SU-DHL-6 (cell line): ENCODE results near the gene MPZL3.

Source experiments
- H2AFZ ChIP-seq: fragments of 200-600 bp; sonication (generic); 2 replicates; pipeline ENCODE4 v1.6.1; 2014; ENCODE audit warnings: low read depth, mild to moderate bottlenecking, moderate library complexity, mixed read lengths, antibody characterized with exemption, low read length; ENCODE audit not compliant: severe bottlenecking
- H3F3A ChIP-seq: fragments of 200-600 bp; shearing (Covaris generic); 2 replicates; pipeline ENCODE4 v1.6.0; 2016; ENCODE audit warnings: antibody characterized with exemption, mild to moderate bottlenecking; ENCODE audit not compliant: insufficient read depth
- H3K27ac ChIP-seq: fragments of 200-600 bp; sonication (generic); 2 replicates; pipeline ENCODE4 v1.5.1; 2016; ENCODE audit warnings: low read depth, mild to moderate bottlenecking, low read length, moderate library complexity, mixed read lengths
- H3K27me3 ChIP-seq: fragments of 200-600 bp; sonication (generic), shearing (Covaris generic); 2 replicates; pipeline ENCODE4 v1.6.0; 2014; ENCODE audit warnings: mild to moderate bottlenecking, low read length
- H3K36me3 ChIP-seq: fragments of 200-600 bp; sonication (generic); 2 replicates; pipeline ENCODE4 v1.6.1; 2014; ENCODE audit warnings: mild to moderate bottlenecking, low read length, mixed read lengths
- H3K4me2 ChIP-seq: fragments of 300-600, 200-600 bp; shearing (Covaris generic), sonication (generic); 2 replicates; pipeline ENCODE4 v1.6.0; 2014; ENCODE audit warnings: low read length, low read depth, mild to moderate bottlenecking; ENCODE audit not compliant: poor library complexity, severe bottlenecking
- H3K4me3 ChIP-seq: fragments of 200-600 bp; sonication (generic); 2 replicates; pipeline ENCODE4 v1.5.1; 2014; ENCODE audit warnings: antibody characterized with exemption, low read length, mild to moderate bottlenecking, mixed read lengths; ENCODE audit not compliant: insufficient read depth, poor library complexity, severe bottlenecking
- H3K79me2 ChIP-seq: fragments of 200-600 bp; sonication (generic); 2 replicates; pipeline ENCODE4 v1.6.1; 2014; ENCODE audit warnings: mild to moderate bottlenecking, low read length, moderate library complexity; ENCODE audit not compliant: insufficient read depth
- H3K9ac ChIP-seq: fragments of 200-600 bp; sonication (generic); 2 replicates; pipeline ENCODE4 v1.7.0; 2014; ENCODE audit warnings: mild to moderate bottlenecking, low read length
- H3K9me2 ChIP-seq: fragments of 200-600 bp; sonication (generic); replicated peaks from 2 replicates; pipeline ENCODE4 v1.6.1; 2014; ENCODE audit warnings: low read length; ENCODE audit not compliant: insufficient read depth
- H3K9me3 ChIP-seq: fragments of 200-600 bp; sonication (generic); 2 replicates; pipeline ENCODE4 v1.6.1; 2014; ENCODE audit warnings: low read length, mixed read lengths; ENCODE audit not compliant: insufficient read depth
- H4K20me1 ChIP-seq: fragments of 200-600 bp; sonication (generic); 2 replicates; pipeline ENCODE4 v1.6.1; 2014; ENCODE audit warnings: low read depth, mild to moderate bottlenecking, antibody characterized with exemption, low read length, moderate library complexity, mixed read lengths
- CTCF ChIP-seq: fragments of 200-600 bp; sonication (generic); IDR thresholded peaks from one replicate; pipeline ENCODE4 v1.5.1; 2017; ENCODE audit warnings: antibody characterized with exemption, mild to moderate bottlenecking, low read length, moderate library complexity; ENCODE audit not compliant: insufficient read depth, poor library complexity, severe bottlenecking
- EZH2phosphoT487 ChIP-seq: fragments of 200-600 bp; sonication (generic), shearing (Covaris generic); conservative IDR thresholded peaks from 2 replicates; pipeline ENCODE4 v1.6.1; 2018; ENCODE audit warnings: mild to moderate bottlenecking, antibody characterized with exemption, low read length, moderate library complexity, mixed read lengths

The MPZL3 gene

DNA sequence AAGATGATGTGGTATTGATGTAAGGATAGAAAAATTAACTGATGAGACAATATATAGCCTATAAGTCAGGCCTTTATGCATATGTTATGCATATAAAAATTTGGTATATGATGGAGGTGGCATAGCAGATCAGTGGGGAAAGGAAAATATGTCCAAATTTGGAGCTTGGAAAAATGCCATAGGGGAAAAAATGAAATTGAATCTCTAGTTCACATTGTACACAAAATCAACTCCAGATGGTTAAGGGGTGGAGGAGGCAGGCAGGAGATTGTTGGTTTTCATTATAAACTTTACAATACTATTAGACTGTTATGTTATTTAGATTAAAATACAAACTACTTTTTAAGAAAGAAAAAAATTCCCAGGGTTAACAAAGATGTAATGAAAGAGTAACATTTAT lies 37.2 kb upstream of the MPZL3 start:
- Histone ChIP-seq H3K79me2 (no peaks in the 10 kb centered on the region), H3K4me2 (no peak overlapping the region), H3K27me3 (no peaks in the 10 kb centered on the region)

GRCh38 chr11:118287006-118287405 lies 34.8 kb upstream of the MPZL3 start:
- Histone ChIP-seq H3K27me3 (no peaks in the 10 kb centered on the region), H3K4me2 (no peak overlapping the region), H3K79me2 (no peaks in the 10 kb centered on the region), H3K9me2 (no peaks in the 10 kb centered on the region), H3F3A (no peaks in the 10 kb centered on the region), H2AFZ (no peak overlapping the region), H3K4me3 (no peak overlapping the region), H3K36me3 (no peaks in the 10 kb centered on the region), H4K20me1 (no peaks in the 10 kb centered on the region), H3K27ac (no peak overlapping the region), H3K9me3 (no peaks in the 10 kb centered on the region), H3K9ac (no peak overlapping the region)
- no peak for TF ChIP-seq EZH2phosphoT487
- TF ChIP-seq CTCF = no peak

More for the DNA sequence above, 37.2 kb upstream of the MPZL3 start:
- no peaks in the 10 kb centered on the region for H4K20me1 ChIP-seq
- TF ChIP-seq EZH2phosphoT487 = no peak
- no peak for TF ChIP-seq CTCF
- no peak overlapping the region for H3K9ac ChIP-seq
- no peaks in the 10 kb centered on the region for H3K9me2 ChIP-seq
- H3K9me3 ChIP-seq = no peaks in the 10 kb centered on the region
- H2AFZ ChIP-seq = no peak overlapping the region
- no peaks in the 10 kb centered on the region for H3F3A ChIP-seq
- H3K4me3 ChIP-seq = no peak overlapping the region
- no peak overlapping the region for H3K27ac ChIP-seq
- no peaks in the 10 kb centered on the region for H3K36me3 ChIP-seq

DNA sequence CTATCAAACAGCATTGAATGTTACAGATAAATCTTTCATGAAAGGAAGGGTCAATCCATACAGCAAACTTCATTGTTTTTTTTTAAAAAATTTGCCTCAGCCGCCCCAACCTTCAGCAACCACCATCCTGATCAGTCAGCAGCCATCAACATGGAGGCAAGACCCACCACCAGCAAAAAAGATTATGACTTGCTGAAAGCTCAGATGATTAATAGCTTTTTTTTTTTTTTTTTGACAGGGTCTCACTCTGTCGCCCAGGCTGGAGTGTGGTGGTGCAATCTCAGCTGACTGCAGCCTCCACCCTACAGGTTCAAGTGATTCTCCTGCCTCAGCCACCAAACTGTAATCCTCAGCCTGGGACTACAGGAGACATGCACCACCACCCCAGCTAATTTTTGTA lies 34.4 kb upstream of the MPZL3 start:
- Histone ChIP-seq H4K20me1 (no peaks in the 10 kb centered on the region), H3K4me2 (no peak overlapping the region), H3F3A (no peaks in the 10 kb centered on the region), H3K4me3 (no peak overlapping the region), H3K79me2 (no peaks in the 10 kb centered on the region), H3K27me3 (no peaks in the 10 kb centered on the region), H3K9ac (no peak overlapping the region), H3K36me3 (no peaks in the 10 kb centered on the region), H3K9me2 (no peaks in the 10 kb centered on the region), H3K27ac (no peak overlapping the region), H2AFZ (no peak overlapping the region), H3K9me3 (no peaks in the 10 kb centered on the region)
- TF ChIP-seq EZH2phosphoT487 (no peak), CTCF (no peak)
